Measurements from ENCODE around the gene NFATC2. TPM values are rescaled to one million over a fixed set of nuclear protein-coding genes. Genes with fewer than 3 reads are reported as not detected.
A peak's percentile ranks its signal among the peaks of the same experiment; 100 is the strongest.

The NFATC2 gene
- polyA plus RNA-seq, 5 donors: 5.8 to 10.1 (median 8.7) TPM

DNA sequence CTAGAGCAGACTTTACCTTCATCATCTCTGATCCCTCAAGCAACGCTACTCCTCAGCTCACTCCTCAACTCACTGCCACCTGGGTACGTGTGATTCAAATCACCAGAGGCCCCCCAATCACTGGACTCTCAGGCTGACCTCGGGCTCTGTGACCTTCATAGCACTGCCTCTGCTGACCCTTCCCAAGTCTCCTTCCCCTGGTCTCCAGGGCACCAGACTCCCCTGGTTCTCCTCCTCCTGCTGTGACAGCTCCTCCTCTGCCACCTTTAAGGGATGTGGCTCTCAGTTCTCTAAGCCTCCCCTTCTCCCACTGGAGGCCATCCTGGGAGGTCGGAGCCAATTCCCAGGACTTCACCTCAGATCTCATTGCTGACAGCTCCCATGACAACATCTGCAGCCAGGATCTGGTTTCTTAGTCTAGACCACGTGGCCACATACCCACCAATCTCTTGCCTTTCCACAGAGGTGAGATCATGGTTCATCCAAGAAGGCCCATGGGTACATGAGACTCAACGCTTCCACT is 90.4 kb downstream of the NFATC2 start:
- no peak for DNase-seq

DNA sequence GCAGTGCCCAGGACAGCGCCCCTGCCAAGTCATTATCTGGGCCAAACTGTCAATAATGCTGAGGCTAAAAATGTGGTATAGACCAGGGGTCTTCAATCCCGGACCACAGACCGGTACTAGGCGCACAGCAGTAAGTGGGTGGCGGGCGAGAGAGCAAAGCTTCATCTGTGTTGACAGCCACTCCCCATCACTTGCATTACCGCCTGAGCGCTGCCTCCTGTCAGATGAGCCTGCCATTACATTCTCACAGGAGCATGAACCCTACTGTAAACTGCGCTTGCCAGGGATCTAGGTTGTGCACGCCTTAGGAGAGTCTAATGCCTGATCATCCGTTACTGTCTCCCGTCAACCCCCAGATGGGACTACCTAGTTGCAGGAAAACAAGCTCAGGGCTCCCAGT is 91.0 kb downstream of the NFATC2 start:
- DNase-seq: no peak

DNA sequence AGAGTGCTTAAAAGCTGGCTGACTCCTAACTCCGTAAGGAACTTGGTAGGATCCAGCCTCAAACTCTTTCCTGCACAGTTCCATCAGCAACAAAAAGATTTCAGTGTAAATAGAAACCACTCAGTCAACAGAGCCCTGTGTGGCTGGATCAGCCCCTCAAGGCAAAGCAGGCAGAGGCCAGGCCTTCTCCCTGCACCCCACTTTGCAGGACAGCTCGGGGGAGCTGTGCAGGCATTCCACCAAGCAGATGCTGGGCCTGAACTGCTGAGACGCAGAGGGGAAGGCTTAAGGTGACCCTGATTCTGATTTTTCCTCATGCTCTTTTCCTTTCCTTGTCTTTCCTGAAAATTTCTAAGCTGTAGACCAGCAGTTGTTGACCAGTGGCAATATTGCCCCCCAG is 91.5 kb downstream of the NFATC2 start:
- no peak for DNase-seq

DNA sequence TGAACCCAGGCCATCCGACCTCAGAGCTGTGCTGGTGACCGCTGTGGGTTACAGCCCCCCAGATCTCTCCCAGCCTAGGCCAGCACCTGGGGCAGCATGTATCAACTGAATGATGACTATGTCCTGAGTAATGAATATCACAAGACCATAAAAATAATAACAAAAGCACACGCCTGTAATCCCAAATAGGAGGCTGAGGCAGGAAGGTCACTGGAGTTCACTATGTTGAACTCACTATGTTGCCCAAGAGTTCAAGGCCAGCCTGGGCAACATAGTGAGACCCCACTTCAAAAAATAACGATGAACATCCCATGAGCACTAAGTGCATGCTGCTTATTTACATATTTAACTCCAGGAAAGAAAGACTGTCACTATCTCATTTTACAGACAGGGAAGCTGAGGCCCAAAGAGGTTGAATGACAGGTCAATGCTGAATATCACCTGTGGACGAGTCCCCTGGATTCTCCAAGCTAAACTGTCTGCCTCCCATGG is 92.3 kb downstream of the NFATC2 start:
- no peak for DNase-seq

DNA sequence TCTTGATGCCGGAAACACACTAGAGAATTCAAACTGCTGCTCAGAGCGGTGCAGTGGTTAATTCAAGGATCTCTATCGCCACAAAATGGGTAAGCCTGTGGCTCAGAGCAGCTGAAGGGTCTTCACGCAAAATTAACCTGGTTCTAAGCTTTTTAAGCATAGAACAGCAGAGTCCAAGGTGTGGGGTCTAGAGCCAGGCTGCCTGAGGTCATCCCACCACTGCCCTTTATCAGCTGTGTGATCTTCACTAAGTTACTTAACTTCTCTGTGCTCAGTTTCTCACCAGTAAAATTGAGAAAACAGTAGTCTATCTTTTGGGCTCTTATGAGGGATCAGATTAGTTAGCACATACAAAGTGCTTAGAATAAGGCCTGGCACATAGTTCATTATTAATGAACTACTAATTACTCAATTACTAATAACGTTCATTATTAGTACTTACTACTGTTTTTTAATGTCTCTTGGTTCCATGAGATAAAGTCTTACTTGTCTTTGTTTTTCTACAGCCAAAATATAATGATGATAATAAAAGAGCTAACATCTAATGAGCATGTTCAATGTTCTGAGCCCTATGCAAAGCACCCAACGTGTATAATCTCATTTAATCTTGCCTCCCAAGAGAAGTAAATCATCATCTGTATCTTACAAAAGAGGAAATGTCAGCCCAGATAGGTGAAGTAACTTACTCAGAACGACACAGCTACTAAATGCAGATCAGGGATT is 92.9 kb downstream of the NFATC2 start:
- DNase-seq: no peak

DNA sequence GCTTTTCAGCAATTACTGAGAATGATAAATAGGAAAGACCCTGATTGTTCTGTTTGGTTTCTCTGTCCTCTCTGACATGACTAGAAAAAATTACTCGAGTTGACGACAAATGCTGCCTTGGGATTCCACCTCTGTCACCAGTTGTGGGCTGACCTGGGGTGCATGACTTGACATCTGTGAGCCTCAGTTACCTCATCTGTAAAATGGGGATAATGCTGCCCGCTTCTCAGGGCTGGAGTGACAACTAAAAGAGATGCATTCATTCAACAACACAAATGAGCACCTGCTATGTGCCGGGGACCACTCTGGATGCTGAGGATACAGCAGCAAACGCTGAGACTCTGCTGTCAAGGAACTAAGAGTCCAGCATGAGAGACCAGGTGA is 94.8 kb downstream of the NFATC2 start:
- DNase-seq: no peak

DNA sequence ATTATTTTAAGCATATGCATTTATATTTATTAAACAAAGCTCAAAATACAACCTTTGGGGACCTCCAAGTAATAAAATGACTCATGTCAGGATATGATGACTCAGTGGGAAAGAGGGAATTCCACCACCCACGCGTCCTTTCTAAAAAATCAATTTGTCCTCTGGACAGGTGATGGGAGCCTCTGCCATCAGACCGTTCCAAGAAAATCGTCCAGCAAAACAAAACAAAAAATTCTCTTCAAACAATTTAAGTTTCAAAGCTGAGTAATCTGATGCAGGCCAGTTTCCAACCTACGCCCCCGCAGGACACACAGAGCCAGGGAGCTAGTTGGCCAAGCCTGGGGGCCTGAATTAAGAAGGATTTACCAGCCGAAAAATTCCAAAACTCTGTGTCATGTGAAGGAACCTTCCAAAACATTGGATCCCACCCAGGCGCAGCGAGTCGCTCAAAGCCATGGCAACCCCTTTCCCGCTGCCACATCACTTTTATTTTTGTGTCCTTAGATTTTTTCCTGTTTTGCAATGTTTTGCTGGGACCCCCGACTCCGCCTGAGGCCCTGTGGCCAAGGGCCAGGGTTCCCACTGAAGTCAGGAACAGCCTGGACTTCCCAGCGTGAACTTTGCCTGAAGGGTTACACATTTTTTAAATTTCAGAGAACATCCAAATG is 95.3 kb downstream of the NFATC2 start:
- DNase-seq: peak; percentile 55 to 68

DNA sequence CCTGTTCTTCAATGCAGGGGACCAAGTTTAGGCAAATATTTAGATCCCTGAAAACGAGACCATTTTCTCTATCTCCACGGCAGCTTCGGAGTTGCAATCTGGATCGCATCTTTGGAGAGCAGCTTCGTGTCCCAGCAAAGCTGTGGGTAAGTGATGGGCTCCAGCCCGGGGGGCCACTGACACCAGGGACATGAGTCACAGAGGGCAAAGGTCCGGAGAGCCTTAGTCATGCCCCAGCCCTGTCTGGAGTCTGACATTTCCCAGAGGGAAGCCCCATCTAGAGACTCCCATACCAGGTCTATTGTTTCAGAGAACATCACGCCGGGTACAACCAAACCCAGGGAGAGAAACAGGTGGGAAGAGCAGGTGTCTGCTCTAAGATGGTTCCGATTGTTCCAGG is 95.9 kb downstream of the NFATC2 start:
- DNase-seq: no peak

DNA sequence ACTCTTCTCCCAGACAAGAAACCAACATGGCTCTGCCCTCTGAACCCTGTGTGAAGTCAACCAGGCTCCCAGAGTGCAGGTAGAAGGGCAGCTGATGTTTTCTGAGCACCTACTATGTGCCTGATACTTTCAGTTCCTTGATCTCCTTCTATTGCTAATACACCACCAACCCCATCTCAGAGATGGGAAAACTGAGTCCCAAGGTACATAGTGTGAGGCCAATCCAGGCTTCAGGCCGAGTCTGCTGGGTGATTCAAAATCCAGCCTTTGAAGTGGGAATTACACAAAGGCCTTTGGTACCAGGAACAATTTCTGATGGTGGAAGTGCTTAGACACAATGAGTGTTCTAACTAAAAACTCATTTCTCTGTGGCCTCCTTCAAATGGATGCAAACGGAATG is 96.3 kb downstream of the NFATC2 start:
- DNase-seq: no peak

DNA sequence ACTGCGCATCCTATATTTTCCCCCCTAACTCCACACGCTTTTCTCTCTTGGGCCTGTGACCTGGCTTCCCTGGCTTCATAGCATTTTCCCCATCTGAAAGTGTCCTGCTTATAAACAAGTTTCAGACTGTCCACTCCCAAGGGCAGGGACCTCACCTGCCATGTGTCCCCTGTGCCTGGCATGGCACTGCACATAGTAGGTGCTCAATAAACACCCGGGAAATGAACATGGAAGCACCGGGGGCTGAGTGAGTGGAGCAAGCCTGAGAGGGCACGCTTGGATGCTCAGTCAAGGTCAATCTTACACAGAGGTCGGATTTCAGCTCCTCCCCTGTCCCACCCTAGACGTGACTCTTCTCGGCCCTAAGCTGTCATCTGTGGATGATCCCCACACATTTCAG is 96.9 kb downstream of the NFATC2 start:
- DNase-seq: no peak

DNA sequence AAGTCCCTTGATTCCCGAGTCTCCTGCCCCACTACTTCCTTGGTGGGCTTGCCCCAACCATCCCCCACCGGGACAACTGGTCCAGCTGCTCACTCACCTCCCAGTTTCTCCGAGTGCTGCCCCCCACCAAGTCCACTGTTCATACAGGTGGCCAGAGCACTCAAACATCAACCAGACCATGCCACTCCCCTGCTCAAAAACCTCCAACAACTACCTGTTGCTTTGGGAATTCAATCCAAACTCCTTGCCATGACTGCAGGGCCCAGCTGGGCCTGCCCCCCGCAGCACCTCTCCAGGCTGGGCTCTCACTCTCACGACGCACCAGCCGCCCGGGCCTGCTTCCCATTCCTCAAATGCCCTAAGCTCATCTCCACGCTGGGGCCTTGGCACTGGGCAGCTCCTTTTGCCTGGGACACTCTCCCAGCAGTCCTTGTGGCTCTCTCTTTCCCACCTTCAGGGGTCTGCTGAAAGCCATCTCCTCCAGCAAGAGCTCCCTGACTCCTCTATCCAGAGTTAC is 97.5 kb downstream of the NFATC2 start:
- DNase-seq: no peak

DNA sequence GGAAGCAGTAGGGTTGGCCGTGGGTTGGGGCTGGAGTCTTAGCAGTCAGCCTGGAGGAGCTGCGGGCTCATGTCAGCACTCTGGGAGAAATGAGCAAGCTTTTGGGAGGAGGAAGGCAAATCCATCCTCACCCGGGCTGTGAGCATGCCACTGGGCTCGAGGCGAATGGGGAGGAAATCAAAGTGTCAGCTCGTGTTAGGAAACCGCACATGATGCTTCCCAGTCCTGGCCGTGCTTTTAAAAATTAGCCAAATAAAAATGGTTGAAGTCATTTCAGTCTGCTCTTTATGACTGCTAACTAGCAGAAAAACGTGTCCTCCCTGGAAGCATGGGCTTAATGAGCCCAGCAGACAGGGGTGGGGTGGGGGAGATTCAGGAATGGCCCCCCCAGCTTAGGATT is 98.1 kb downstream of the NFATC2 start:
- DNase-seq: no peak

DNA sequence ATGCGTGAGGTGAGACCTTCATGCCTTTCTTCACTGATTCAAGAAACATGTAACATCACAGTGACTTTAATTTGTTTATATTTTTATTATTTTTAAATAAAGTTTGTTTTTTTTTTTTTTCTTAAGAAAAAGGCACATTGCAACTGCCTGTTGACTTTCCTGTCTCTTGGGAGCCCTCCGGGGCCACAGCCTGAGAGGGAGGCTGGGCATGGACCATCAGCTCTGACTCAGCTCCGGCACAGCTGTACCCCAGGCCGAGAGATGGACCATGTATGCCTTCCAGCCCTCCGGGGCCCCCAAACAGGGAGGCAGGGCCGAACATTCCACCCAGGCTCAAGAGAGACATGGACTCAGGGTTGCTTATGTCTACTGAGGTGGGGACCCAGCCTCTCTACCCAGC is 99.9 kb downstream of the NFATC2 start:
- no peak for DNase-seq

DNA sequence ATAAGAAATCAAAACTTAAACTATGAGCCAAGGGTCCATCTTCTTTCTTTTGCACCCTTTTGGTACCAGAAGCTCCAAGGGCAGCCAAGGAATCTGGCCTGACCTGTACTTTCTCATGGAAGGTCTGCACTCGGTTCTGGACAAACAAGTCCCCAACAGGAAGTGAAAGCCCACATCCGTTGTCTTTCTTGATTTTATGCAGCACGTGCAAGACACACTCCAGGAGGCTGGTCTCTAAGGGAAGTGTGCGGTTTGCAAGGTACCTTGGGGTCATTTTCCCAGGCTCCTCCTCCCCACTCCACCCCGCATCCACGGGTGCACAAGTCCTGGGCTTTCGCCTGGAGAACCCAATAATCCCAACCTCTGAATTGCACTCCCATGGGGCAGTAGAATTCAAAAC is 101.9 kb downstream of the NFATC2 start:
- DNase-seq: no peak

DNA sequence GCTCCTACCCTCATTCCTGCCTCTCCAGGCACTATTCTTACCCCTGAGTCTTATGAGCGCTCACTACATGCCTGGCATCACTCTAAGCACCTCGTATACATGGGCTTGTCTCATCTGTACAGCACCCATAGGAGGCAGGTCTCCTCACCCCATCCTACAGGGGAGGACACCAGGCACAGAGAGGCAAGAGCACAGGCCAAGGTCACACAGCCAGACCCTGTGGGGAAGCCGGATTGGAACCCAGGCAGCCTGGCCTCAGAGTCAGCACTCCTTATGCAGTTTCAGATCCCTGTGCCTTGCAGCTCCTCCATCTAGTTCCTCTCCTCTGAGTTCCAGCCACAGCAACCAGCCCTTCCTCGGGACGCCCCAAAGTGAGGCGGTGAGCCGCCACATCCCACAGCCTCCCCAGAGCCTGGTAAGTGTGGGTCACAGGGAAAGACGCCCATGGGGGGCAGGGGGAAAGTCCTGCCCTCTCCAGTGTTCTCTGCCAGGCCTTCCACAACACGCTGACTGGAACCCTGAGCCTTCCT is 103.3 kb downstream of the NFATC2 start:
- no peak for DNase-seq

DNA sequence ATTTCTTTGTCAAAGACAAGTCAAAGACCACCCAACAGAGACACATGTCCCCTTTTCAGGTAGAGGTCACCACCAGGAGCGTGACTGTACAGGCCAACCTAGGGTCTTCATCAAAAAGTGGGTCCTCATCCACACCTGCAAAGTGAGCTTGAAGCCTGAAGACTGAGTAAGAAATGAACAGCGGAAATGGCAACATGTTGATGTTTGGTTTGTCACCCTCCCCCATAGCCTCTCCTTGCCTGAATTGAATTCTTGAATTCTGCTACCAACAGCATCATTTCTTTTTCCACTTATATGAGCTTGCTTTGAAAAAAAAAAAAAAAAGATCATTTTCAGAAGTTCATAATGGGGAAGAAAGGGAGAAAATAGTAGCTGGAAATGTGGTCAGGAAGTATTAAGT is 104.4 kb downstream of the NFATC2 start:
- DNase-seq: no peak

DNA sequence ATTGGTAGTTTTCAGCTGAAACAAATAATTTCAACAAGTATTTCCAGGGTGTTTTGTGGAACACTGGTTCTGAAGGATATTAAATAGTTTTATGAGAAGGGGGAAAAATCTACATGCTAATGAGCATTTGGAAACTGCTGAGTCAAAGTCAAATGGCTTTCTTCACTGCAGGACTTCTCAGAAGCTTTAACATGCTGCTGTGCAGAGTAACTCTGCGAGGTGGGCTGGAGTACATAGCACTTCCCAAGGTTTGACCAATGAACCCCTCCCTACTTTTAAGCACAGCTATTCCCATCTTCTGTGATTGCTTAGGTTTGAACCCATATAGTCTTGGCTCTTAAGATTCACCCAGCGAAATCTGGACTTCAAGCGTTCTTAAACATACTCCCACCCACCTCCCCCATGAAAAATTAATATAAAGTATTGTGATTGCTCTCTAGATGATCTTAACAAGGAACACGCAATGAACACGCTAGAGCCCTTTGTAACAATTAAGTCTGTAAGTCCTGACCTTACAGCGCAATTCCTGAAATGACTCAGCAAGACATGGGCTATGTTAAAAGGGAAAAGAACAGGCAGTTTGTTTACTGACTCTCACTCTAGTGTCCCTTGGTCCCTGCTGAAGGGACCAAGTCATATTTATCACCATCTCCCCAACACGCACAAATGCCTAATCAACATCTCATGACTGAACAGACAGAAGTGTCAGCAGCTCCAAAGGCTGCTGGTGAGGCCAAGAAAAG is 105.2 kb downstream of the NFATC2 start:
- DNase-seq: no peak

DNA sequence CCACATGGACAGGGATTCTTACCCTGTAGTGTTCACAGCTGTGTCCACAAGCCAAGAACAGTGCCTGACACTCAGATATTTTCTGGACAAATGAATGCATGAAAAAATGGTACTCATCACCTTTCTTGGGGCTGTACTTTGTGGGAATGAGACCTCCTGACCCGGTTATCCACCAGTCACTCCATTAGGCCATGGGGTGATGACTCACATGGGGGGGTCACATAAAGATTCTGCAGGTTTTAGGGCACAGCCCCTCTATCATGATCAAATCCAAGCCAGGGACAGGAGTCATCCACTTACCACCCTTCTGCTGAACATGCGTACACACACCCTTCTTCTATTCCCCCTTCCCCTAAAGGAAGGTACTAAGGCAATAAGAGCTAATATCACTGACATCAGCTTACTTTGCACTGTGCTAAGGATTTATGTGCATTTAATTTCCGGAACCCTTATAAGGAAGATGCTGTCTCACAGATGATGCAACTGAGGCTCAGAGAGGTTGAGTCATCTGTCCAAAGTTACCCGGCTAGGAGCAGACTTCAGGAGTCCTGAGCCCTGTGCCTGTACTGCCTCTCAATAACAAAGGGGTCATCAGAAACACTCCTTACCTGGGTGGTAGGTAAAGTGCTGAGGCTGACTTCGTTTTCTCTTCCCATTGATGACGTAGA is 107.8 kb downstream of the NFATC2 start:
- DNase-seq: no peak

DNA sequence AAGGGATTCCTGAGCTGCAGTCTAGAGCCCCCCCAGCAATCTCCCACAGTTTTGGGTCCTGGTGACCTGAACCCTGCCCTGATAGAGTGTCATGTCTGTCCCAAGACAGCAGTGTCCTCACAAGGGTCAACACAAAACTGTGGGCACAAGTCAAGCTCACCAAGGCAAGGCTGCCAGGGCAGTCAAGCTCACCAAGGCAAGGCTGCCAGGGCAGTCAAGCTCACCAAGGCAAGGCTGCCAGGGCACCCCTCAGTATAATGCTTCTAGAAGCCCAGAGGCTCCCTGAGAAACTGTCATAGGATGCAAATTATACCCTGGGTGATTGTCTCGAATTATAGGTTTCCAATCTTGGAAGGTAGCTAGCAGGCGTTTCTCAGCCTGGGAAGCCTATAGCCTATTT is 108.5 kb downstream of the NFATC2 start:
- DNase-seq: no peak

DNA sequence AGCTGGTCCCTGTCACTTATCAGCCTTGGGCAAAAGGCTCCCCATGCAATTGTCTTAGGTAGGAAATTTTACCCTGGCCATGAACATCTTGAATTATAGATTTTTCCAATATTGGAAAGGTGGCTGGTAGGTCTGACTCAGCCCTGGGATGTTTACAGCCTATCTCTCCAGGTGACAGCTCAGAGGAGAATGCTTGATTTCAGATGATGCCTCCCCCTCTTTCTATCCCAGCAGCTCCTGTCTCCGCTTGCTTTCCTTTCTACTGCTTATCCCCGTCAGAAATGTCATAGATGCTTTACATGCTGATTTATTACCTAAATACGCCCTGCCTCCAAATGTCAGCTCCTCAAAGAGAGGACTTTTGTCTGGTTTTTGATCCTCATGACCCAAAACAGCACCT is 109.6 kb downstream of the NFATC2 start:
- no peak for DNase-seq

DNA sequence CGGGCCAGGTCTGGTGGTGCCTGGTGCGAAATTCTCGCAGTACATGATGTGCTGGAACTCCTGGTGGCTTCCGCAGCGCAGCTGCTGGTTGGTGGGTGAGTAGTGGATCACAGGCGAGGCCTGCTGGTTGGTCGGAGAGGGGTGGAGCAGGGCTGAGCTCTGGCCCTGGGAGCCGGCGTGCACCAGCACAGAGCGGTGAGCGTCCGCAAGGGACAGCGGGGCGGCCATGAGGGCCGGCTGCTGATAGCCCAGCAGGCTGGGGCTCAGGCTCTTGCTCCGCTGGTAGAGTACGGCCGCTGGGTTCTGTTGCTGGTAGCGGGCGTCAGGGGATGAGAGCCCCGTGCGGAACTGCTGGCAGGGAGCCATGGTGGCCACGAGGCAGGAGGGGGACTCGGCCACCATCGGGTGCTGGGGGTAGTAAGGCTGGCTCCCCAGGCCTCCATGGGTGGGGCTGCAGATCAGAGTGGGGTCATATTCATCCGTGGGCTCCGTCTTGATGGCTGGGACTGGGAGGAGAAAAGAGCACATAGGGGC is 110.2 kb downstream of the NFATC2 start:
- no peak for DNase-seq
